Upper lobe of left lung (tissue), 6 donors: ENCODE measurements around the gene TSHZ2. TPM values are rescaled to one million over a fixed set of nuclear protein-coding genes. Genes with fewer than 3 reads are reported as not detected.

Source experiments
- ATAC-seq, 2 donors: fragments of 200-7000 bp; cut with Tn5 transposase; one replicate each; pipeline ENCODE4 v1.9.1; 2022; ENCODE audit warnings: mild to moderate bottlenecking in 2 of 2, moderate library complexity in 2 of 2; ENCODE audit not compliant: low FRiP score in 2 of 2
- DNase-seq, 2 donors: peaks; one replicate each; pipeline ENCODE4 v3.0.0-alpha.2; 2019 to 2020
- H3K27ac ChIP-seq, 4 donors: fragments of 200-600 bp; sonication (generic); one replicate each; pipeline ENCODE4 v1.5.1; 2016 to 2019
- H3K27me3 ChIP-seq, 4 donors: fragments of 200-600 bp; sonication (generic); one replicate each; pipeline ENCODE4 v1.5.1; 2017 to 2019
- H3K36me3 ChIP-seq, 4 donors: fragments of 200-600 bp; sonication (generic); one replicate each; pipeline ENCODE4 v1.5.1; 2016 to 2019
- H3K4me1 ChIP-seq, 4 donors: fragments of 200-600 bp; sonication (generic); one replicate each; pipeline ENCODE4 v1.5.1; 2018 to 2019
- H3K4me3 ChIP-seq, 4 donors: fragments of 200-600 bp; sonication (generic); one replicate each; pipeline ENCODE4 v1.5.1; 2017 to 2019; ENCODE audit warnings: mild to moderate bottlenecking in 2 of 4, moderate library complexity in 1 of 4
- H3K9me3 ChIP-seq, 4 donors: fragments of 200-600 bp; sonication (generic); one replicate each; pipeline ENCODE4 v1.5.1; 2018 to 2019
- CTCF ChIP-seq, 6 experiments: fragments of 450-650 bp in 4 of 6; fragments of 200-600 bp in 2 of 6; sonication (generic) in 2 of 6; IDR thresholded peaks; one replicate each; pipeline ENCODE4 v1.5.1; 2016 to 2019; ENCODE audit warnings: antibody characterized with exemption in 6 of 6
- EP300 ChIP-seq, 4 donors: sonication (generic); formaldehyde crosslinking; IDR thresholded peaks; one replicate each; pipeline ENCODE4 v1.5.1; 2017; ENCODE audit warnings: antibody characterized with exemption in 4 of 4, control low read depth in 2 of 4
- POLR2A ChIP-seq, 4 donors: fragments of 450-650 bp; IDR thresholded peaks; one replicate each; pipeline ENCODE4 v1.5.1; 2016 to 2017; ENCODE audit warnings: antibody characterized with exemption in 4 of 4, mild to moderate bottlenecking in 2 of 4
- POLR2AphosphoS5 ChIP-seq, 2 donors: sonication (generic); formaldehyde crosslinking; IDR thresholded peaks; one replicate each; pipeline ENCODE4 v1.5.1; 2017; ENCODE audit warnings: antibody characterized with exemption in 2 of 2
- WGBS, 2 donors: methylation state at CpG; one replicate each; pipeline ENCODE4 v1.1.5; 2017 to 2018; 5-methylcytosine and 5-hydroxymethylcytosine counted together
- total RNA-seq, 6 donors: library from RNA; depleted of rRNA in 4 of 6; stranded (reverse); fragments of >200 nt in 4 of 6; gene quantifications; one replicate each; pipeline versions ENCODE4 v1.1.0 to v1.2.1, GENCODE V29; 2016 to 2021
- donor health status: DM: no; HTN: no; CAD: no; lungs with moderate emphysema.
- donor health status: DM: no; HTN: yes; CAD: no; lungs with severe emphysema.

TSHZ2 gene
- total RNA-seq, 6 donors from 2014 or later, result 1.8 to 10.0 (median 3.2) TPM

GRCh38 chr20:53181866-53182376 is 209.8 kb downstream of the TSHZ2 start:
- no peak overlapping the region for H3K4me3 ChIP-seq
- TF ChIP-seq POLR2A (IDR thresholded peaks at IDR 0.05) (no peak), CTCF (IDR thresholded peaks at IDR 0.05) (no peak), EP300 (IDR thresholded peaks at IDR 0.05) (no peak)
- H3K4me1 ChIP-seq, result no peaks in the 10 kb centered on the region
- H3K9me3 ChIP-seq, result no peaks in the 10 kb centered on the region
- H3K27me3 ChIP-seq, result no peaks in the 10 kb centered on the region
- no peak for ATAC-seq
- no peak for DNase-seq
- H3K27ac ChIP-seq, result no peak overlapping the region
- 75 to 79% methylated on average over 3 of the region's 3 CpGs for WGBS, 2 donors
- H3K36me3 ChIP-seq, result no peaks in the 10 kb centered on the region

- no peak overlapping the region for H3K4me3 ChIP-seq
Measured at GRCh38 chr20:53183181-53183580, 211.0 kb downstream of the TSHZ2 start.

GRCh38 chr20:53186635-53187034 is 214.5 kb downstream of the TSHZ2 start:
- Histone ChIP-seq H3K27me3 (no peaks in the 10 kb centered on the region), H3K4me3 (no peak overlapping the region), H3K36me3 (no peaks in the 10 kb centered on the region), H3K9me3 (no peaks in the 10 kb centered on the region), H3K4me1 (no peaks in the 10 kb centered on the region), H3K27ac (no peak overlapping the region)
- TF ChIP-seq POLR2A (IDR thresholded peaks at IDR 0.05), result no peak
- TF ChIP-seq POLR2AphosphoS5 (IDR thresholded peaks at IDR 0.05), result no peak
- no peak for TF ChIP-seq CTCF (IDR thresholded peaks at IDR 0.05)
- TF ChIP-seq EP300 (IDR thresholded peaks at IDR 0.05), result no peak
- ATAC-seq (no peak), DNase-seq (no peak)
- 54 to 56% methylated on average over 6 of the region's 6 CpGs for WGBS, 2 donors

More at GRCh38 chr20:53183181-53183580, 211.0 kb downstream of the TSHZ2 start:
- Histone ChIP-seq H3K36me3 (no peaks in the 10 kb centered on the region), H3K27me3 (no peaks in the 10 kb centered on the region), H3K4me1 (no peaks in the 10 kb centered on the region), H3K27ac (no peak overlapping the region), H3K9me3 (no peaks in the 10 kb centered on the region)
- ATAC-seq (no peak), DNase-seq (no peak)
- WGBS, 2 donors, result 81% methylated on average over 6 of the region's 6 CpGs
- TF ChIP-seq EP300 (IDR thresholded peaks at IDR 0.05) (no peak), CTCF (IDR thresholded peaks at IDR 0.05) (no peak), POLR2AphosphoS5 (IDR thresholded peaks at IDR 0.05) (no peak), POLR2A (IDR thresholded peaks at IDR 0.05) (no peak)

GRCh38 chr20:53187392-53188068 is 215.4 kb downstream of the TSHZ2 start:
- DNase-seq (no peak), ATAC-seq (no peak)
- no peak for TF ChIP-seq POLR2AphosphoS5 (IDR thresholded peaks at IDR 0.05)
- no peak for TF ChIP-seq CTCF (IDR thresholded peaks at IDR 0.05)
- TF ChIP-seq EP300 (IDR thresholded peaks at IDR 0.05), result no peak
- no peak for TF ChIP-seq POLR2A (IDR thresholded peaks at IDR 0.05)
- Histone ChIP-seq H3K4me1 (no peaks in the 10 kb centered on the region), H3K4me3 (no peak overlapping the region), H3K27ac (no peak overlapping the region), H3K36me3 (no peaks in the 10 kb centered on the region), H3K27me3 (no peaks in the 10 kb centered on the region), H3K9me3 (no peaks in the 10 kb centered on the region)
- WGBS, 2 donors, result 53 to 55% methylated on average over 10 of the region's 10 CpGs

DNA sequence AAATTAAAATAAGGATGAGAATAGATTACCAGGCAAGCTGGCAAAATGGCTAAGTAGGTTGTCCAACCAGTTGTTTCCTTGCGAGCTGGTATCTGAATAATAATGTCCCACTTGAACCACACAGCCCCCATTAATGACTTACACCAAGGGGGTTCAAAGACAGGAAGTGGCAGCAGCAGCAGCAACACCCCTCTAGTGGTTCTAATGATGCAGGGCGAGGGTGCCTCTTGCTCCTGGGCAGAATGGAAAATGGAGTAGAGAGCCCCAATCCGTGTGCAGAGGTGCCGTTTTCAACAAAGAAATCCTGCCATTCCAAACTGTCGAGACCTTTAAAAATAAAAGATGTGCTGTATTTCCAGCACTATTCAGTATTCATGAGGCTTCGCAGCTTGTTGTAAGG is 218.1 kb downstream of the TSHZ2 start:
- 78 to 86% methylated on average over 6 of the region's 6 CpGs for WGBS, 2 donors
- Histone ChIP-seq H3K27ac (no peak overlapping the region), H3K4me3 (no peak overlapping the region), H3K4me1 (no peaks in the 10 kb centered on the region), H3K27me3 (no peaks in the 10 kb centered on the region), H3K9me3 (no peaks in the 10 kb centered on the region), H3K36me3 (no peaks in the 10 kb centered on the region)
- TF ChIP-seq POLR2A (IDR thresholded peaks at IDR 0.05), result no peak
- TF ChIP-seq CTCF (IDR thresholded peaks at IDR 0.05), result no peak
- no peak for TF ChIP-seq EP300 (IDR thresholded peaks at IDR 0.05)
- ATAC-seq (no peak), DNase-seq (no peak)
